Subcutaneous adipose tissue (tissue), 4 donors: ENCODE measurements around the gene CMTM8. TPM values are rescaled to one million over a fixed set of nuclear protein-coding genes. Genes with fewer than 3 reads are reported as not detected.

Experiments used
- CTCF ChIP-seq: fragments of 450-650 bp; IDR thresholded peaks from one replicate; pipeline ENCODE4 v1.5.1; 2016; ENCODE audit warnings: low read depth, mild to moderate bottlenecking, control low read depth, antibody characterized with exemption, moderate library complexity
- total RNA-seq, 4 donors: library from RNA; depleted of rRNA; stranded (reverse); fragments of >200 nt; gene quantifications; one replicate each; pipeline ENCODE4 v1.1.0, GENCODE V29; 2016

CMTM8 gene
- total RNA-seq, 4 donors from 2014 or later = 1.9 to 10.5 (median 4.8) TPM

GRCh38 chr3:32398531-32398930 lies 160.1 kb downstream of the CMTM8 start:
- TF ChIP-seq CTCF = no peak

- no peak for TF ChIP-seq CTCF
These were observed 160.6 kb downstream of the CMTM8 start for GRCh38 chr3:32399030-32399620.

- TF ChIP-seq CTCF = no peak
These were observed 162.6 kb downstream of the CMTM8 start for GRCh38 chr3:32401126-32401525.

GRCh38 chr3:32401556-32402081 lies 163.1 kb downstream of the CMTM8 start:
- no peak for TF ChIP-seq CTCF

GRCh38 chr3:32403663-32404062 lies 165.2 kb downstream of the CMTM8 start:
- no peak for TF ChIP-seq CTCF

- TF ChIP-seq CTCF = no peak
These were observed 166.2 kb downstream of the CMTM8 start for GRCh38 chr3:32404714-32405113.

- no peak for TF ChIP-seq CTCF
These were observed 166.7 kb downstream of the CMTM8 start for GRCh38 chr3:32405155-32405554.
